Measurements from ENCODE around the gene INO80B.

INO80B gene

GRCh38 chr2:74428675-74429074 lies 26.2 kb upstream of the INO80B start:
- H3K4me3 ChIP-seq (replicated peaks; ENCODE audit: insufficient read depth, low read length), result no peak overlapping the region
- TF ChIP-seq CTCF (IDR thresholded peaks at IDR 0.05; ENCODE audit: insufficient read depth, low read length), result no peak
- TF ChIP-seq POLR2AphosphoS5 (IDR thresholded peaks at IDR 0.05; ENCODE audit: low read depth), result no peak
- TF ChIP-seq SPI1 (IDR thresholded peaks at IDR 0.05; ENCODE audit: borderline replicate concordance, low read depth), result no peak
- TF ChIP-seq GABPA (IDR thresholded peaks at IDR 0.05; ENCODE audit: low read depth), result no peak
- TF ChIP-seq REST (IDR thresholded peaks at IDR 0.05; ENCODE audit: insufficient replicate concordance, low read depth), result no peak
- no peak for DNase-seq (ENCODE audit: low read depth in 1 of 2, low spot score in 1 of 2)
- H3K27me3 ChIP-seq (ENCODE audit: insufficient read depth, poor library complexity, severe bottlenecking), result no peaks in the 10 kb centered on the region
- no peak overlapping the region for H3K27ac ChIP-seq (replicated peaks)

GRCh38 chr2:74429487-74430451 lies 25.1 kb upstream of the INO80B start:
- H3K27ac ChIP-seq (replicated peaks), result no peak overlapping the region

More at GRCh38 chr2:74429487-74430451, 25.1 kb upstream of the INO80B start:
- Histone ChIP-seq H3K4me3 (replicated peaks; ENCODE audit: insufficient read depth, low read length) (no peak overlapping the region), H3K27me3 (ENCODE audit: insufficient read depth, poor library complexity, severe bottlenecking) (no peaks in the 10 kb centered on the region)
- no peak for DNase-seq (ENCODE audit: low read depth in 1 of 2, low spot score in 1 of 2)
- TF ChIP-seq GABPA (IDR thresholded peaks at IDR 0.05; ENCODE audit: low read depth) (no peak), SPI1 (IDR thresholded peaks at IDR 0.05; ENCODE audit: borderline replicate concordance, low read depth) (no peak), POLR2AphosphoS5 (IDR thresholded peaks at IDR 0.05; ENCODE audit: low read depth) (no peak), CTCF (IDR thresholded peaks at IDR 0.05; ENCODE audit: insufficient read depth, low read length) (no peak), REST (IDR thresholded peaks at IDR 0.05; ENCODE audit: insufficient replicate concordance, low read depth) (no peak)

Measured in HL-60 (cell line).